ENCODE measurements around the gene SIGLEC10. TPM values are rescaled to one million over a fixed set of nuclear protein-coding genes. Genes with fewer than 3 reads are reported as not detected.

SIGLEC10 gene
- total RNA-seq, 1 experiment from 2014 or later = not detected

GRCh38 chr19:51372021-51372648 lies 45.3 kb downstream of the SIGLEC10 start (continued):
- TF ChIP-seq REST (IDR thresholded peaks at IDR 0.05; ENCODE audit: low read depth) (no peak), ELF1 (IDR thresholded peaks at IDR 0.05; ENCODE audit: borderline replicate concordance, low read depth) (no peak), POLR2A (IDR thresholded peaks at IDR 0.05; ENCODE audit: borderline replicate concordance, extremely low read depth, insufficient read depth, insufficient read length) (no peak), POLR2AphosphoS5 (IDR thresholded peaks at IDR 0.05; ENCODE audit: low read depth, low read length) (no peak)

- H4K20me1 ChIP-seq (ENCODE audit: insufficient read depth) = no peaks in the 10 kb centered on the region
- no peak overlapping the region for H3K9ac ChIP-seq (ENCODE audit: low read length)
- no peaks in the 10 kb centered on the region for H3K9me3 ChIP-seq (ENCODE audit: control insufficient read depth in 1 of 2, insufficient read depth in 1 of 2, low read depth in 1 of 2, low read length in 2 of 2)
- H3K4me3 ChIP-seq (replicated peaks in 1 of 2; ENCODE audit: low read depth in 1 of 2, low read length in 2 of 2) = no peak overlapping the region
- TF ChIP-seq ZBTB33 (IDR thresholded peaks at IDR 0.05; ENCODE audit: extremely low read depth, insufficient replicate concordance, low read length) = no peak
- no peak for TF ChIP-seq ZFX (IDR thresholded peaks at IDR 0.05)
- TF ChIP-seq JUND (IDR thresholded peaks at IDR 0.05) = no peak
- TF ChIP-seq CBX3 (IDR thresholded peaks at IDR 0.05; ENCODE audit: low read depth) = no peak
- TF ChIP-seq EGR1 (IDR thresholded peaks at IDR 0.05; ENCODE audit: low read depth) = no peak
- no peak for TF ChIP-seq SIN3A (IDR thresholded peaks at IDR 0.05; ENCODE audit: low read depth)
- TF ChIP-seq SRF (IDR thresholded peaks at IDR 0.05; ENCODE audit: low read depth) = no peak
- TF ChIP-seq FOSL1 (IDR thresholded peaks at IDR 0.05; ENCODE audit: low read depth) = no peak
- TF ChIP-seq CEBPB (IDR thresholded peaks at IDR 0.05; ENCODE audit: low read depth) = no peak
- no peak for TF ChIP-seq ELF1 (IDR thresholded peaks at IDR 0.05; ENCODE audit: borderline replicate concordance, low read depth)
- TF ChIP-seq ATF3 (IDR thresholded peaks at IDR 0.05) = no peak
- TF ChIP-seq TCF7L2 (IDR thresholded peaks at IDR 0.05; ENCODE audit: borderline replicate concordance, extremely low read depth, insufficient read depth, insufficient read length) = no peak
- no peak for TF ChIP-seq POLR2A (IDR thresholded peaks at IDR 0.05; ENCODE audit: borderline replicate concordance, extremely low read depth, insufficient read depth, insufficient read length)
- TF ChIP-seq ZNF274 (IDR thresholded peaks at IDR 0.05; ENCODE audit: low read depth, low read length) = no peak
- TF ChIP-seq YY1 (IDR thresholded peaks at IDR 0.05; ENCODE audit: extremely low read depth, insufficient replicate concordance, low read depth, low read length) = no peak
- TF ChIP-seq RAD21 (IDR thresholded peaks at IDR 0.05; ENCODE audit: low read depth) = no peak
- TF ChIP-seq EZH2 (IDR thresholded peaks at IDR 0.05) = no peak
- no peak for TF ChIP-seq SP1 (IDR thresholded peaks at IDR 0.05; ENCODE audit: low read depth)
- TF ChIP-seq MAX (IDR thresholded peaks at IDR 0.05) = no peak
- ChIA-PET POLR2A (interaction anchor here (1.3 kb wide), 1 partner anchor 23 kb away, joined by 4 read pairs; no protein-coding TSS in a partner anchor), RAD21 (ENCODE audit: low non-redundant PET in 1 of 2, low total read pairs in 2 of 2, uncharacterized antibody in 2 of 2, unreplicated experiment in 2 of 2) (no interaction called here), CTCF (no interaction called here)
- peaks cover 5 to 17% of the 10 kb centered on the region in 2 experiments; a peak in 3 of 4 replicates for H3K4me1 ChIP-seq (ENCODE audit: control insufficient read depth in 1 of 2, insufficient read depth in 2 of 2, low read length in 2 of 2)
- ATAC-seq = no peak
- H3K36me3 ChIP-seq (ENCODE audit: control insufficient read depth in 1 of 2, insufficient read depth in 2 of 2, low read length in 2 of 2) = no peaks in the 10 kb centered on the region
- H3K9me2 ChIP-seq (ENCODE audit: insufficient read depth) = no peaks in the 10 kb centered on the region
- H3K27me3 ChIP-seq (ENCODE audit: insufficient read depth, low read length) = no peaks in the 10 kb centered on the region
- H3K79me2 ChIP-seq (ENCODE audit: insufficient read depth, low read length) = peaks cover 4% of the 10 kb centered on the region; the same call in 1 of the 2 replicates
- no peak overlapping the region for H3K27ac ChIP-seq (ENCODE audit: low read depth, low read length)
- H3K4me2 ChIP-seq (ENCODE audit: low read length) = no peak overlapping the region
- intact Hi-C loops (cut with micrococcal nuclease) = no loop called here
- no peak overlapping the region for H2AFZ ChIP-seq (ENCODE audit: low read depth, low read length, poor library complexity, severe bottlenecking)
- no TSS peak for BruUV-seq (replicated peaks)
- DNase-seq (ENCODE audit: low read depth, low spot score) = no peak
These were observed 46.2 kb downstream of the SIGLEC10 start for GRCh38 chr19:51371186-51371690.

All from HCT116 (cell line).